ENCODE results near the gene BICDL2.
"Not testable (repeated sequence)": the region's sequence is repeated elsewhere in the genome, so short reads cannot be mapped to it uniquely, and the experiment has no call there.

Gene BICDL2

DNA sequence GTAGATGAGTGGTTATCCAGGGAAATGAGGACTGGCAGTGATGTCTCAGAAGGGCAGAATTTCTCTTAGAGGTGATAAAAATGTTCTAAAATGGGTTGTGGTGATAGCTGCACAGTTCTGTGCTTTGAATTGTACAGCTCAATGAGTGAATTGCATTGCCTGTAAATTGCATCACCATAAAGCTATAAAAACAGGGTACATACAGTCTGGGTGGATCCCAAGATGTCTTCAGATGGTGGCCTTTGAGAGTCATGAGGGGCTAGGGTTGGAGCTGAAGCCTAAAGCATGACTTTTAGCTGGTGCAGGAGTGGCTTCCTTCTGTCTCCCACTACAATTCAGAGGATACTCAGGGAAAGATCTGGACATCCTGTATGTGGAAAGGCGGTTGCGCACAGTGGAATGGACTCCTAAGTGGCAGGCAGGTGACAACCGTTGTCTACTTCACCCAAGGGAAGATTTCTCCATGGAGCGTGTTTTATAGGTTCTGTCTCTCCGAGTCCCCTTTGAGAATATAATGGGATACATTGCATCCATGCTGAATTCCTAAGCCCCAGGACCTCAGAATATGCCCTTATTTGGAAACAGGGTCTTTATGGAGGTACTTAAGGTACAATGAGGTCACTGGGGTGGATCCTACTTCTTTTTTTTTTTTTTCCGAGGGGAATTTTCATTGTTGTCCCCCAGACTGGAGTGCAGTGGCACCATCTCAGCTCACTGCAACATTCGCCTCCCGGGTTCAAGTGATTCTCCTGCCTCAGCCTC lies 27.1 kb upstream of the BICDL2 start:
- no peak for DNase-seq (ENCODE audit: low read depth)
- H3K4me1 ChIP-seq (ENCODE audit: control insufficient read depth, insufficient read depth, low read length) = peaks cover 16% of the 10 kb centered on the region
- no peak overlapping the region for H3K9ac ChIP-seq (ENCODE audit: low read length)
- no peaks in the 10 kb centered on the region for H3K9me3 ChIP-seq (ENCODE audit: control insufficient read depth, low read length)
- peaks cover 7% of the 10 kb centered on the region for H3K27me3 ChIP-seq (replicated peaks; ENCODE audit: control insufficient read depth, insufficient read depth, low read length)
- H3K4me3 ChIP-seq (ENCODE audit: low read length) = no peak overlapping the region
- no peaks in the 10 kb centered on the region for H3K36me3 ChIP-seq (ENCODE audit: control insufficient read depth, insufficient read depth, low read length, severe bottlenecking)

- Histone ChIP-seq H3K9ac (ENCODE audit: low read length) (no peak overlapping the region), H3K36me3 (ENCODE audit: control insufficient read depth, insufficient read depth, low read length, severe bottlenecking) (no peaks in the 10 kb centered on the region), H3K27me3 (replicated peaks; ENCODE audit: control insufficient read depth, insufficient read depth, low read length) (peaks cover 7% of the 10 kb centered on the region), H3K4me1 (ENCODE audit: control insufficient read depth, insufficient read depth, low read length) (peaks cover 16% of the 10 kb centered on the region), H3K4me3 (ENCODE audit: low read length) (no peak overlapping the region), H3K9me3 (ENCODE audit: control insufficient read depth, low read length) (no peaks in the 10 kb centered on the region)
- DNase-seq (ENCODE audit: low read depth) = no peak
These were observed 25.8 kb upstream of the BICDL2 start for GRCh38 chr16:3062553-3062952.

DNA sequence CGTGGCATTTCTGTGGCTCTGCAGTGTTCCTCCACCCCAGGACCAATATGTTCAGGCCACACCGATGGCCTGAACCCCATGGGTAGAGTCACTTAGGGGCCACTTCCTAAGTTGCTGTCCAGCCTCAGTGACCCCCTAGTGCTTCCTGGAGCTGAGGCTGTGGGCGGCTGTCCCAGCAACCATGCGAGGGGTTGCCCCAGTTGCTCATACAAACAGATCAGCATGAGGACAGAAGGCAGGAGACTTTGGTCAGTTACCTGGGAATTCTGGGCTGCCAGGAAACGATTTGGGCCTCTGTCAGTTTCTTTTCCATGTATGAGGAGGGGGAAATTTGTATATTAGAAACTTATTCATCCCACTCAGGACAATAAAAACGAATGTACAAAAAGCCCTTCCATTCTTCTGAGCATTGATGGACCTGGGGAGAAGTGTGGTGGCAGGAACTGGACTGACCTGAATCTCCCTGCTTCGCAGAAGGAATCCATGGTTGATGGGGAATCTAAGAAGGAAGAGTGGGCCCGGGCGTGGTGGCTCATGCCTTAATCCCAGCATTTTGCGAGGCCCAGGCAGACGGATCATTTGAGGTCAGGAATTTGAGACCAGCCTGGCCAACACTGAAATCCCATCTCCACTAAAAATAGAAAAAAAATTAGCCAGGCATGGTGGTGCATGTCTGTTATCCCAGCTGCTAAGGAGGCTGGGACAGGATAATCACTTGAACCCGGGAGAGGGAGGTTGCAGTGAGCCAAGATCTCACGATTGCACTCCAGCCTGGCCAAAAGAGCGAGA lies 23.8 kb upstream of the BICDL2 start:
- Histone ChIP-seq H3K9ac (ENCODE audit: low read length) (no peak overlapping the region), H3K9me3 (ENCODE audit: control insufficient read depth, low read length) (no peaks in the 10 kb centered on the region), H3K27me3 (replicated peaks; ENCODE audit: control insufficient read depth, insufficient read depth, low read length) (peaks cover 2% of the 10 kb centered on the region), H3K36me3 (ENCODE audit: control insufficient read depth, insufficient read depth, low read length, severe bottlenecking) (no peaks in the 10 kb centered on the region), H3K4me3 (ENCODE audit: low read length) (no peak overlapping the region), H3K4me1 (ENCODE audit: control insufficient read depth, insufficient read depth, low read length) (peaks cover 15% of the 10 kb centered on the region)
- no peak for DNase-seq (ENCODE audit: low read depth)

GRCh38 chr16:3059723-3060242 lies 23.0 kb upstream of the BICDL2 start:
- Histone ChIP-seq H3K27me3 (replicated peaks; ENCODE audit: control insufficient read depth, insufficient read depth, low read length) (no peaks in the 10 kb centered on the region), H3K36me3 (ENCODE audit: control insufficient read depth, insufficient read depth, low read length, severe bottlenecking) (no peaks in the 10 kb centered on the region), H3K9ac (ENCODE audit: low read length) (peak overlapping the region; percentile 93), H3K4me3 (ENCODE audit: low read length) (peak overlapping the region; percentile 86), H3K9me3 (ENCODE audit: control insufficient read depth, low read length) (no peaks in the 10 kb centered on the region), H3K4me1 (ENCODE audit: control insufficient read depth, insufficient read depth, low read length) (peaks cover 8% of the 10 kb centered on the region)
- DNase-seq (ENCODE audit: low read depth) = no peak

- H3K27me3 ChIP-seq (replicated peaks; ENCODE audit: control insufficient read depth, insufficient read depth, low read length) = no peaks in the 10 kb centered on the region
- H3K4me1 ChIP-seq (ENCODE audit: control insufficient read depth, insufficient read depth, low read length) = peaks cover 8% of the 10 kb centered on the region
- peak overlapping the region; percentile 93 for H3K9ac ChIP-seq (ENCODE audit: low read length)
- no peaks in the 10 kb centered on the region for H3K9me3 ChIP-seq (ENCODE audit: control insufficient read depth, low read length)
- DNase-seq (ENCODE audit: low read depth) = peak; percentile 97
- H3K4me3 ChIP-seq (ENCODE audit: low read length) = peak overlapping the region; percentile 86
- no peaks in the 10 kb centered on the region for H3K36me3 ChIP-seq (ENCODE audit: control insufficient read depth, insufficient read depth, low read length, severe bottlenecking)
These were observed 22.4 kb upstream of the BICDL2 start for GRCh38 chr16:3059041-3059722.

DNA sequence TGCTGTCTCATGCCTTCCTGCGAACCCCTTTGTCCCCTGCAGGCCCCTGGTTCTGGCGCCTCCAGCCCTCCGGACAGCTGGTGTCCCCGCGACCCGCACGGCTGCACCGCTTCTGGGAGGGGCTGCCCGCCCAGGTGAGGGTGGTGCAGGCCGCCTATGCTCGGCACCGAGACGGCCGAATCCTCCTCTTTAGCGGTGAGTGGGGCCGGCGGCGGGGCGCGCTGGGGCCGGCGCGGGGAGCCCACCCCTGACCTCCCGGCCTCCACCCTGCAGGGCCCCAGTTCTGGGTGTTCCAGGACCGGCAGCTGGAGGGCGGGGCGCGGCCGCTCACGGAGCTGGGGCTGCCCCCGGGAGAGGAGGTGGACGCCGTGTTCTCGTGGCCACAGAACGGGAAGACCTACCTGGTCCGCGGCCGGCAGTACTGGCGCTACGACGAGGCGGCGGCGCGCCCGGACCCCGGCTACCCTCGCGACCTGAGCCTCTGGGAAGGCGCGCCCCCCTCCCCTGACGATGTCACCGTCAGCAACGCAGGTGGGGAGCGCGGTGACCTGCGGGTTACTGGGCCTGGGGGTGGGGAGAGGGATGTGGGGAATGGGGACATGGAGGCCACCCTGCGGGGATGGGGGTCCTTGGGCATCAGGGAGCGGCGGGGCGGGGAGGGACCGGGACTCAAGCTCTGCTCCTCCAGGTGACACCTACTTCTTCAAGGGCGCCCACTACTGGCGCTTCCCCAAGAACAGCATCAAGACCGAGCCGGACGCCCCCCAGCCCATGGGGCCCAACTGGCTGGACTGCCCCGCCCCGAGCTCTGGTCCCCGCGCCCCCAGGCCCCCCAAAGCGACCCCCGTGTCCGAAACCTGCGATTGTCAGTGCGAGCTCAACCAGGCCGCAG lies 21.6 kb upstream of the BICDL2 start:
- Histone ChIP-seq H3K4me1 (ENCODE audit: control insufficient read depth, insufficient read depth, low read length) (peaks cover 8% of the 10 kb centered on the region), H3K9ac (ENCODE audit: low read length) (peak overlapping the region; percentile 93), H3K36me3 (ENCODE audit: control insufficient read depth, insufficient read depth, low read length, severe bottlenecking) (no peaks in the 10 kb centered on the region), H3K27me3 (replicated peaks; ENCODE audit: control insufficient read depth, insufficient read depth, low read length) (no peaks in the 10 kb centered on the region), H3K9me3 (ENCODE audit: control insufficient read depth, low read length) (no peaks in the 10 kb centered on the region), H3K4me3 (ENCODE audit: low read length) (peak overlapping the region; percentile 86)
- DNase-seq (ENCODE audit: low read depth) = peak; percentile 52

DNA sequence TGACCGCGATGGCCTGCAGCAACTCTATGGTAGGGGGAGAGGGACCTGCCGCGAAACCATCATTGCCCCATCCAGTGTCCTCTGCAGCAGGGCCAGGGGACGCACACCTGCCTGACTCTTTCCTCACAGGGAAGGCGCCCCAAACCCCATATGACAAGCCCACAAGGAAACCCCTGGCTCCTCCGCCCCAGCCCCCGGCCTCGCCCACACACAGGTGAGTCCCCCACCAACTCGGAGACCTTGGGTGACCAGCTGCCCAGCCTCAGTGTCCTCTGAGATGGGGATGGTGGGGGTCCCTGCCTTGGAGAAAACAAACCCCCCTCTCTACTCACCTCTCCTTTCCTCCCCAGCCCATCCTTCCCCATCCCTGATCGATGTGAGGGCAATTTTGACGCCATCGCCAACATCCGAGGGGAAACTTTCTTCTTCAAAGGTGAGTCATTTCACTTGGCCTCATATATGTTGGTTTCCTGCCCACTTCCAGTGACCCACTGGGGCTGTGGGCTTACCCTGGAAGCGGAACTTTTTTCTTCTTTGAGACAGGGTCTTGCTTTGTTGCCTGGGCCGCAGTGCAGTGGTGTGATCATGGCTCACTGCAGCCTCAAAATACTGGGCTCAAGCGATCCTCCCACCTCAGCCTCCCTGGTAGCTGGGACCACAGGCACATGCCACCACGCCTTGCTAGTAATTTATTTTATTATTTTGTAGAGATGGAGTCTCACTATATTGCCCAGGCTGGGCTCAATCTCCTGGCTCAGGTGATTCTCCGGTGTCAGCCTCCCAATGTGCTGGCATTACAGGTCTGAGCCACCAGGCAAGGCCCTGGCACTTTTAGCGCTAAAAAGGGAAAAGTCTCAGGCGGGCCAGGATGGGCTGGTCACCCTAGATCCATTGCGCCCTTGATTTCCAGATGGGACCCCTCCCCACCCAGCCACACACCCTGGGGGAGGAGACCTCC lies 20.7 kb upstream of the BICDL2 start:
- no peaks in the 10 kb centered on the region for H3K36me3 ChIP-seq (ENCODE audit: control insufficient read depth, insufficient read depth, low read length, severe bottlenecking)
- no peaks in the 10 kb centered on the region for H3K9me3 ChIP-seq (ENCODE audit: control insufficient read depth, low read length)
- peaks cover 8% of the 10 kb centered on the region for H3K4me1 ChIP-seq (ENCODE audit: control insufficient read depth, insufficient read depth, low read length)
- H3K27me3 ChIP-seq (replicated peaks; ENCODE audit: control insufficient read depth, insufficient read depth, low read length) = no peaks in the 10 kb centered on the region
- DNase-seq (ENCODE audit: low read depth) = no peak
- no peak overlapping the region for H3K4me3 ChIP-seq (ENCODE audit: low read length)
- H3K9ac ChIP-seq (ENCODE audit: low read length) = no peak overlapping the region

DNA sequence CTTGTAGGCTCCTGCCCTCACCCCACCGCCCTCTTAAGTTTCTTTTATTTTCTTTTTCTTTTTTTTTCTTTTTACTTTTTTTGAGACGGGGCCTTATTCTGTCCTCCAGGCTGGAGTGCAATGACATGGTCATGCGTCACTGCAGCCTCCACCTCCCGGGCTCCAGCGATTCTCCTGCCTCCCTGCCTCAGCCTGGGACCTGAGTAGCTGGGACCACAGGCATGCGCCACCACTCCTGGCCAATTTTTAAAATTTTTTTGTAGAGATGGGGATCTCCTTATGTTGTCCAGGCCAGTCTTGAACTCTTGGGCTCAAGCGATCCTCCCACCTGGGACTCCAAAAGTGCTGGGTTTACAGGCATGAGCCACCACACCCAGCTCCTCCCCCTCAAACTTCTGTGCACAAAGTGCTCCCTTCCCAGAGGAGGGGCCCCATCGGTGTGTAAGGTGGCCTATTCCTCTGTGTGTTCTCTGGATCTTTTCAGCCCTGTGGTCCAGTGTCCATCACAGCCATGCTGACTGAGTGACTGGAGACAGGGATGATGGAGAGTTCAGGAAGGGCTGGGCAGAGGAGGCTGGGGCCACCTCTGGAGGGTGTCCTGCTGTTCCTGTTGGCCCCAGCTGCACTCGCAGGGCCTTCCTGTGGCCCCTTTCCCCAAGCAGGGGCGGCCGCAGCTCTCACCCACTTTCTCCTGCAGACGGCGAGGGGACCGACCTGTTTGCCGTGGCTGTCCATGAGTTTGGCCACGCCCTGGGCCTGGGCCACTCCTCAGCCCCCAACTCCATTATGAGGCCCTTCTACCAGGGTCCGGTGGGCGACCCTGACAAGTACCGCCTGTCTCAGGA lies 19.8 kb upstream of the BICDL2 start:
- peaks cover 6% of the 10 kb centered on the region for H3K27me3 ChIP-seq (replicated peaks; ENCODE audit: control insufficient read depth, insufficient read depth, low read length)
- H3K4me1 ChIP-seq (ENCODE audit: control insufficient read depth, insufficient read depth, low read length) = peaks cover 8% of the 10 kb centered on the region
- no peaks in the 10 kb centered on the region for H3K36me3 ChIP-seq (ENCODE audit: control insufficient read depth, insufficient read depth, low read length, severe bottlenecking)
- H3K9me3 ChIP-seq (ENCODE audit: control insufficient read depth, low read length) = no peaks in the 10 kb centered on the region
- DNase-seq (ENCODE audit: low read depth) = no peak
- H3K9ac ChIP-seq (ENCODE audit: low read length) = no peak overlapping the region
- H3K4me3 ChIP-seq (ENCODE audit: low read length) = no peak overlapping the region

- not testable (repeated sequence) for DNase-seq (ENCODE audit: low read depth); H3K4me1 ChIP-seq (ENCODE audit: control insufficient read depth, insufficient read depth, low read length); H3K4me3 ChIP-seq (ENCODE audit: low read length); H3K36me3 ChIP-seq (ENCODE audit: control insufficient read depth, insufficient read depth, low read length, severe bottlenecking); H3K9ac ChIP-seq (ENCODE audit: low read length); H3K9me3 ChIP-seq (ENCODE audit: control insufficient read depth, low read length)
- H3K27me3 ChIP-seq (replicated peaks; ENCODE audit: control insufficient read depth, insufficient read depth, low read length) = peaks cover 14% of the 10 kb centered on the region
These were observed 19.0 kb upstream of the BICDL2 start for GRCh38 chr16:3055734-3056115.

All from adipocyte (in vitro differentiated cells).